ENCODE measurements around the gene CNTROB.

The CNTROB gene

DNA sequence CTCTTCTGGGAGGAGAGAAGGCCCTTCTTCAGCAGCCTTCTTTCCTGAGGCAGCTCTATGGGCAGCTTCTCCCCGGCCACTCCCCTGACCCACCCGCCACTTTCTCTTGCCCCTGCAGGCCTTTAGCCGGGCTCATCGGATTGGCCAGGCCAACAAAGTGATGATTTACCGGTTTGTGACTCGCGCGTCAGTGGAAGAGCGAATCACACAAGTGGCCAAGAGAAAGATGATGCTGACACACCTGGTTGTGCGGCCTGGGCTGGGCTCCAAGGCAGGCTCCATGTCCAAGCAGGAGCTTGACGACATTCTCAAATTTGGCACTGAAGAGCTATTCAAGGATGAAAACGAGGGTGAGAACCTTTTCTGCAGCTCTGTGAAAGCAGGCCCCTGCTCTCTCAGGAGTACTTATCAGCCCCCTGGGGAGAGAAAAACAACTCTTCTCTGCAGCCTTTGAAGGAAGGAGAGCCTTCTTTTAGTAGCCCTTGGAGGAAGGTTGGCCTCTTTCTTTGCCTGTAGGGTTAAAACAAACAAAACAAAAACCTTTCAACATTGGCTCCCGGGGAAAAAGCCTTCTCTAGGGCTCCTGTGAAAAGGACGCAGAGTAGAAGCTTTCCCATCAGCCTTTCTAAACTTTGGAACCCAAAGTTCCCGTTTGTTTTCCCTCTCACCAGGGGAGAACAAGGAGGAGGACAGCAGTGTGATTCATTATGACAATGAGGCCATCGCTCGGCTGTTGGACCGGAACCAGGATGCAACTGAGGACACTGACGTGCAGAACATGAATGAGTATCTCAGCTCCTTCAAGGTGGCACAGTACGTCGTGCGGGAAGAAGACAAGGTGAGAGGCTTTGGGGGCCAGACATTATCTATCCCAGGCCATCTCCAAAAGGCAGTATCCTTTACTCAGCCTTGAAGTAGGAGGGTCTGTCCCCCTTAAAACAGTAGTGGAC is 28.6 kb upstream of the CNTROB start:
- no peak for FAIRE-seq

DNA sequence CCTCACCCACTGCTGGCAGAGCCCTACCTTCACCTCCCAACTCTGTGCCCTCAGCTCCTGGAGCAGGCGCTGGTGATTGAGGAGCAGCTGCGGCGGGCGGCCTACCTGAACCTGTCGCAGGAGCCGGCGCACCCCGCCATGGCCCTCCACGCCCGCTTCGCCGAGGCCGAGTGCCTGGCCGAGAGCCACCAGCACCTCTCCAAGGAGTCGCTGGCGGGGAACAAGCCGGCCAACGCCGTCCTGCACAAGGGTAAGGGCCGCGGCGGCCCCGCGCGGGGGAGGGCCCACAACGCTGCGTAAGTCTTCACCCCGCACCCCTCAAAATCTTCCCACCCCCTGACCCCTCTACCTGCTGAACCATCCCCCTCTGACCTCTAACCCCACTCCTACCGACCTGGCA is 22.9 kb upstream of the CNTROB start:
- FAIRE-seq, result no peak

GRCh38 chr17:7910281-7910680 is 21.7 kb upstream of the CNTROB start:
- no peak for FAIRE-seq

DNA sequence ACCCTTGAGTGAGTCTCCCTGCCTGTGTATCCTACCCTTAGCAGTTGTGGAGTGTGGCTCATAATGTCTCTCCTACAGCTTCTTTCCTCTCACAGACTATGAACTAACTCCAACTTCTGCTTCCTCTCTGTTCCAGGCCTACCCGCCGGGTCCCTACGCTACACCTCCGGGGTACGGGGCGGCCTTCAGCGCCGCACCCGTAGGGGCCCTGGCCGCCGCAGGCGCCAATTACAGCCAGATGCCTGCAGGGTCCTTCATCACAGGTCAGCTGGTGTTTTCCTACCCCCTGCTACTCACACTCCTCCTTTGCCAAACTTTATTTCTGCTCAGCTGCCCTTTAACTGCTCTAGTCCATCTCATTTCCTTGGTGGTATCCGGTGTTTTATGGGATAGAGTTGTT is 21.3 kb upstream of the CNTROB start:
- no peak for FAIRE-seq

DNA sequence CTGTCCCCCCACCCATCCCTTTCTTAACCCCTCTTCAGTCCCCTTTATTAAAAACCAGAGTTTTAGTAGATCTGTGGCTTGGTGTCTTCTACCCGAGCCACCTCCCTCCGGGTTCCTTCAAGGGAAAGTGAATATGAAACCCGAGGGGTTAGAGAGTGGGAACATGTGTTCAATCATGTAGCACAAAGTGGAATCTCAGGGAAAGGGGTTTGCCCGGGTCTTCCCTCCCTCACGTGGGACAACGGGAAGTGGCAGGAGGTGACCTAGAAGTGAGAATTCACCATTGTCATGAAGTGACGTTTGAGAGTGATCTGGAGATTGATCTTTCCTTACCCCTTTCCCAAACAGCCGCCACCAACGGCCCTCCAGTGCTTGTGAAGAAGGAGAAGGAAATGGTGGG is 20.9 kb upstream of the CNTROB start:
- FAIRE-seq, result no peak

- peak; percentile 97 for FAIRE-seq
Measured at GRCh38 chr17:7912927-7913524, 19.0 kb upstream of the CNTROB start.

- no peak for FAIRE-seq
Measured at GRCh38 chr17:7915179-7915610, 16.8 kb upstream of the CNTROB start.

GRCh38 chr17:7915611-7916384 is 16.2 kb upstream of the CNTROB start, which contains the start of gene RNF227:
Gene RNF227, minus strand, starts transcription at chr17:7916289. Its CDS starts 94 bp downstream, at chr17:7916195.
- FAIRE-seq, result no peak

GRCh38 chr17:7916385-7916682 is 15.7 kb upstream of the CNTROB start:
- FAIRE-seq, result no peak

DNA sequence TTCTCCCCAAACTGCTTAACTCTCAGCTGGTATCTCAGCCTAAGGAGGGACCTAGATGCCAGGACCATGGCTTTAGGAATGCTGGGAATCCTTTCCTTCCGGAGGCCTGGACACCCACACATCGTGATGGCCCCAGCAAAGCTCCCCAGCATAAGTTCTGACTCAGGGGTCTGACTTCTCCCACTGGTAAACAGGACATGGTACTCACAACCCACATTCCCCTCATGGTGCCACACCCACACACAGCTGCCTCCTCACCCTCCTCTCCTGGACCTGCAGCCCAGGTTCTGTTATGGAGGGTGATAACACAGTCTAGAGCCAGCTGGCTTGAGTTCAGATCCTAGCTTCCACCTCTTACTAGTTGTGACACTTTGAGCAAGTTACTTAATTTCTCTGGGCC is 15.2 kb upstream of the CNTROB start:
- no peak for FAIRE-seq

GRCh38 chr17:7922269-7922844 is 9.6 kb upstream of the CNTROB start:
- FAIRE-seq, result no peak

GRCh38 chr17:7922845-7923628 is 9.0 kb upstream of the CNTROB start:
- FAIRE-seq, result no peak

- no peak for FAIRE-seq
Measured at GRCh38 chr17:7927596-7927995, 4.4 kb upstream of the CNTROB start.

- no peak for FAIRE-seq
Measured at GRCh38 chr17:7929158-7930023, 2.6 kb upstream of the CNTROB start, which contains the start of gene KCNAB3. Gene KCNAB3, minus strand, starts transcription at chr17:7929856. Its CDS starts 421 bp downstream, at chr17:7929435.

DNA sequence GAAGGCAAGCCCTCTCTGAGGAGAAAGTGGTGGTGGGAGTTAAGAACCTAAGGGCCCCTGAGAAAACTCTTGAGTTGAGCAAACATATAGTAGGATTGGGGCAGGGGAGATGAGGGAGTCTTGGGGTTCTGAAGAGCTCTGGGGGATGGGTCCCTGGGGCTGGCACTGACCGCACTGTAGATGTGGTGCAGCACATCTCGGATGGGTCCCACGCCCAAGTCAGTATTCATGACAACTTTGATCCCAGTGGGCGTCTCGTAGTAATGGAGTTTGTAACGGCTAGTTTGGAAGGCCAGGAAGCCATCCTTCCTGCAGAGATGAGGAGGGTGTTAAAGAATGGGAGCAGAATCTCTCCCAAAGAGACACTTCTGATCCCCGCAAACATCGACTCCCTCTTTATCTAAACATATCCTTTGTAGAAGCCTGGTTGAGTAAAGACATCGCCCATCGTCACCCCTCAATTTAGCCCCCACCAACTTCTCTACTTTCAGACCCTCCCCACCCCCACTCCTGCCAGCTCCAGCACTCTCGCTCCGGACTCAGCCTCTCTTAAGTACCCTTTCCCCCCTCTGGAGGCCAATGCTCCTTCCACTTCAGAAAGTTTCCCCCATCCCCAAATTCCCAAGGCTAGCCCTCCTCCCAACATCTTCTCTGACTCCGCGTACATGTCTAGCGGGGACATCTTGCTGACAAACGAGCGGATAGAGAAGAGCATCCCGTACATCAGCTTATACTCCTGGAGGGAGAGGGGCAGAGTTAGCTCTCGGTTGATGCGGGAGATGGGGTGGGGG is 970 bp upstream of the CNTROB start:
- no peak for FAIRE-seq

GRCh38 chr17:7932483-7932891 is 481 bp downstream of the CNTROB start:
- no peak for FAIRE-seq

GRCh38 chr17:7932949-7933348 is 943 bp downstream of the CNTROB start:
- no peak for FAIRE-seq

DNA sequence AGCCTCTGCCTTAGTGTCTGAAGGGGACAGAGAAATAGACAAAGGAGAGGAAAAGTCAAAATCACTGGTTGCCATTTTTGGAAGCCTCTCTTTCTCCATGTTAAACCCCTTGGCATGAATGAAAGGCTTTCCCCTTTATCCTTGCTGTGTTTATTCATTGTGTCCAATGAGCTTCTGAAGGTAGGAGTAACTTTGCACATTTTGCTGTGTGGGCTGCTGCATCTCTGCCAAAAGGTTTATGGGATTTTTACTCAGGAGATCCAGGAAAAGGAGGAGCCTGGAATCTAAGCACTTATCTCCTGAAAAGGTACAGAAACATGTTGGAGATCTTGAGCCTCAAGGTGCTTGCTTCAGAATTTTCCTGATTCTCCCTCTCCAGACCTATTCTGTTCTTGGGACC is 3.9 kb downstream of the CNTROB start:
- FAIRE-seq, result no peak

DNA sequence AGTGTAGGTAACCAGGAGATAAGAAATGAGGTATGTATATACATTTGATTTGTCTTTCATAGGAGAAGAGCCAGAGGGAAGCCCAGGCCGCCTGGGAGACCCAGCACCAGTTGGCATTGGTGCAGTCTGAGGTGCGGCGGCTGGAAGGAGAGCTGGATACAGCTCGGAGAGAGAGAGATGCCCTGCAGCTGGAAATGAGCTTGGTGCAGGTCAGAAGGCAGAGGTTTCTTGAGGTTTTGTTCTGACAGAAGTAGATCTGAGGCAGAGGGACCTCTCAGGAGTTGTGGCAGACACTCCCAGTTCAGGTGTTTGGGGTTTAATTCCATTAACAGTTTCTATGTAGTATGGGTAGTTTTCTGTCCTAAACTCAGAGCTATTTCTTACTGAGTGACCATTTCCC is 8.0 kb downstream of the CNTROB start:
- no peak for FAIRE-seq

GRCh38 chr17:7940743-7941142 is 8.7 kb downstream of the CNTROB start:
- FAIRE-seq, result no peak

Measured in G401.6 (cell line).